ENCODE measurements around the gene IGSF21. TPM values are rescaled to one million over a fixed set of nuclear protein-coding genes. Genes with fewer than 3 reads are reported as not detected.
"Not testable (repeated sequence)": the region's sequence is repeated elsewhere in the genome, so short reads cannot be mapped to it uniquely, and the experiment has no call there.

IGSF21 gene
- total and polyA plus RNA-seq, 2 of the 8 experiments (the other 6 are each of a cell fraction or from before 2014, with no cell fraction given), result 22.5 to 28.5 TPM

GRCh38 chr1:18372505-18372904, 264.9 kb downstream of the IGSF21 start:
- POLR2A ChIA-PET (ENCODE audit: partially characterized antibody); H3K36me3 ChIP-seq (ENCODE audit: control insufficient read depth in 2 of 4, insufficient read depth in 4 of 4, low read length in 3 of 4); H4K20me1 ChIP-seq (replicated peaks in 1 of 2; ENCODE audit: control insufficient read depth in 1 of 2, insufficient read depth in 2 of 2, low read length in 2 of 2); H3K23ac ChIP-seq (ENCODE audit: insufficient read length); H3K27ac ChIP-seq (ENCODE audit: low read depth, low read length); H4K5ac ChIP-seq (ENCODE audit: insufficient read length, low read depth, low read length); H3K79me1 ChIP-seq (ENCODE audit: low read depth, low read length); H4K8ac ChIP-seq (ENCODE audit: extremely low read depth, insufficient read depth, low read length); H2AFZ ChIP-seq (ENCODE audit: low read length); H3K18ac ChIP-seq (ENCODE audit: extremely low read depth, low read length); H2BK20ac ChIP-seq (ENCODE audit: low read length); H3K4me1 ChIP-seq (replicated peaks in 1 of 4; ENCODE audit: control insufficient read depth in 3 of 4, insufficient read depth in 4 of 4, low read length in 3 of 4); H3K27me3 ChIP-seq (replicated peaks in 1 of 4; ENCODE audit: control insufficient read depth in 3 of 4, extremely low read depth in 1 of 4, insufficient read depth in 3 of 4, low read length in 3 of 4); H3K79me2 ChIP-seq (ENCODE audit: control insufficient read depth in 1 of 2, insufficient read depth in 2 of 2, low read length in 2 of 2); H3K4me3 ChIP-seq (ENCODE audit: extremely low read depth in 1 of 4, insufficient read depth in 2 of 4, low read depth in 3 of 4, low read length in 4 of 4); H2BK12ac ChIP-seq (ENCODE audit: low read depth, low read length); DNase-seq (ENCODE audit: low read depth in 1 of 2, low spot score in 2 of 2); H2BK15ac ChIP-seq (ENCODE audit: low read length); H2AK5ac ChIP-seq (ENCODE audit: low read depth, low read length); H2BK5ac ChIP-seq (ENCODE audit: low read depth, low read length); H4K91ac ChIP-seq (replicated peaks; ENCODE audit: insufficient read length, low read length); H3K4ac ChIP-seq (replicated peaks; ENCODE audit: insufficient read length, low read depth, low read length); H3K9ac ChIP-seq (replicated peaks in 1 of 4; ENCODE audit: extremely low read depth in 1 of 4, low read depth in 3 of 4, low read length in 3 of 4); H3K23me2 ChIP-seq (ENCODE audit: low read depth, low read length); H3K14ac ChIP-seq (ENCODE audit: insufficient read length); H2BK120ac ChIP-seq (replicated peaks; ENCODE audit: low read depth, low read length); FAIRE-seq; H3K9me3 ChIP-seq (ENCODE audit: insufficient read depth in 2 of 2, low read depth in 1 of 2, low read length in 1 of 2); H3K4me2 ChIP-seq (ENCODE audit: insufficient read depth in 1 of 2, low read depth in 2 of 2, low read length in 2 of 2): not testable (repeated sequence)
- H3K56ac ChIP-seq (replicated peaks; ENCODE audit: insufficient read length, low read depth, low read length), result peak overlapping the region; percentile 85
- CTCF ChIA-PET (ENCODE audit: partially characterized antibody), result interaction anchor here (1.1 to 1.6 kb wide), 4 partner anchors 21 to 272 kb away, joined by 3 to 6 read pairs (median 4); no protein-coding TSS in a partner anchor
